ENCODE results near the gene PLAU. TPM values are rescaled to one million over a fixed set of nuclear protein-coding genes. Genes with fewer than 3 reads are reported as not detected.
A peak's percentile ranks its signal among the peaks of the same experiment; 100 is the strongest.

PLAU gene
- total RNA-seq, 1 experiment from 2014 or later: 15.0 TPM

DNA sequence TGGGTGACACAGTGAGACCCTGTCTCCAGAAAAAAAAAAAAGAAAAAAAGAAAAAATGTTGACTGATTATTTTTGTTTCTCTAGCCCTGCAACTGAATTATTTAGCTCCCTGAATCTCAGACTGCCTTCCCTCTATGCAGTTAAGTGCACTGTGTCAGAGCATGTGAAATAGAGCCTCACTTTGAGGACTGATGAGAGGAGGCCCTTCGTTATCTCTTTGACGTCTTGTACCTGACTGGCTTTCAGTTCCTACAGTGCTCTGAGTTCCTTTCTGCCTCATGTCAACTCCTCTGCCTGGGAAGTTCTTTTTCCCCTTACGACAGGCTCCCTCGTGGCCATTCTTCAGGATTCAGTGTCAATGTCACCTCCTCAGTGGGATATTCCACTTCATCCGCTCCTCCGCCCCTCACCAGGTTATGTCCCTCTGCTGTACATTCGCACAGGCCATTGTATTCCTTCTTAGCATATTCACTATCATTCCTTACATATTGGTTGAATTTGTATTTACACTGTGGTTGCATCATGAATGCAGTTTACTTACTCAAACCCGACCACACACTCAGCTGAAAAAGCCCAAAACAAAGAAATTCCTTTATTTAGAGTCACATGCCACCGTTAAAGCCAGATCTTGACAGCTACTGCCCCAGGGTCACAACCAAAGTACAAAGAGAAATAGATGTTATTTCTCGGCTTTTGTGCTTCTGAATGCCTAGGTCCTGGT lies 18.5 kb upstream of the PLAU start:
- peak; percentile 52; the same call in 1 of the 2 replicates for TF ChIP-seq GABPB1 (CRISPR knock-in tag; IDR thresholded peaks at IDR 0.05)
- no peak for TF ChIP-seq FOXP1 (CRISPR knock-in tag; IDR thresholded peaks at IDR 0.05; ENCODE audit: borderline replicate concordance)
- TF ChIP-seq ELF4 (CRISPR knock-in tag; IDR thresholded peaks at IDR 0.05; ENCODE audit: low read depth): no peak
- DNase-seq (ENCODE audit: low spot score): no peak
- ATAC-seq: no peak
- no peaks in the 10 kb centered on the region for H3K27me3 Mint-ChIP-seq (ENCODE audit: low read depth)
- H3K36me3 Mint-ChIP-seq: no peaks in the 10 kb centered on the region
- ChIA-PET CTCF (interaction anchor here (0.6 to 9.1 kb wide), 4 partner anchors 14 to 47 kb away, joined by 4 to 155 read pairs (median 4); no protein-coding TSS in a partner anchor), POLR2A (no interaction called here)
- no peak overlapping the region for H3K4me3 Mint-ChIP-seq
- H3K4me1 Mint-ChIP-seq: peaks cover 7% of the 10 kb centered on the region
- H3K27ac Mint-ChIP-seq: no peak overlapping the region
- H3K9me3 Mint-ChIP-seq: 0 out of 2 replicates have a peak, but pooled peaks cover 3% of the 10 kb centered on the region

DNA sequence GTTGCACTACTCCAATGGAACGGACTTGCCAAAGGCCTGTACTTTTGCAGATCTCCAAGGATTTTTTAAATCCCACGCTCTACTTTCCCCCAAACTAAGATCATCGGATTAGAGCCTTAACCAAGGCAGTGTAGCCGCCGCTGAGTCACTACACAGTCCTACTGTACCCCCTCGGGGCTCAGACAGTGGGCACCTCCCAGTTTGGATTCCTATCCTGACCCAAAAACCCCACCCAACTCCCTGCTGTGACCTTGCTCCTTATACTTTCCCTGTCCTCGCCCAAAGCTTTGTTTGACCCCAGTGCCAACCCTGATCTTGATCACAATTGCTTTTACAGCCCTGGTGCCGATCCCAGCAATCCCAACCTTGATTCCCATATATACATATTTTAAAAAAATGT lies 17.5 kb upstream of the PLAU start:
- POLR2A ChIA-PET: no interaction called here
- H3K27me3 Mint-ChIP-seq (ENCODE audit: low read depth): no peaks in the 10 kb centered on the region
- CTCF ChIA-PET: interaction anchor here (2.8 to 9.1 kb wide), 2 partner anchors 14 to 45 kb away, joined by 12 to 155 read pairs; no protein-coding TSS in a partner anchor
- TF ChIP-seq, protein P1, sequence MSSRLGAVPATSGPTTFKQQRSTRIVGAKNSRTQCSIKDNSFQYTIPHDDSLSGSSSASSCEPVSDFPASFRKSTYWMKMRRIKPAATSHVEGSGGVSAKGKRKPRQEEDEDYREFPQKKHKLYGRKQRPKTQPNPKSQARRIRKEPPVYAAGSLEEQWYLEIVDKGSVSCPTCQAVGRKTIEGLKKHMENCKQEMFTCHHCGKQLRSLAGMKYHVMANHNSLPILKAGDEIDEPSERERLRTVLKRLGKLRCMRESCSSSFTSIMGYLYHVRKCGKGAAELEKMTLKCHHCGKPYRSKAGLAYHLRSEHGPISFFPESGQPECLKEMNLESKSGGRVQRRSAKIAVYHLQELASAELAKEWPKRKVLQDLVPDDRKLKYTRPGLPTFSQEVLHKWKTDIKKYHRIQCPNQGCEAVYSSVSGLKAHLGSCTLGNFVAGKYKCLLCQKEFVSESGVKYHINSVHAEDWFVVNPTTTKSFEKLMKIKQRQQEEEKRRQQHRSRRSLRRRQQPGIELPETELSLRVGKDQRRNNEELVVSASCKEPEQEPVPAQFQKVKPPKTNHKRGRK (CRISPR knock-in tag; IDR thresholded peaks at IDR 0.05; ENCODE audit: borderline replicate concordance): no peak
- TF ChIP-seq NFATC4 (CRISPR knock-in tag; IDR thresholded peaks at IDR 0.05) (no peak), NFE2L1 (CRISPR knock-in tag; IDR thresholded peaks at IDR 0.05) (no peak), TEAD4 (CRISPR knock-in tag; IDR thresholded peaks at IDR 0.05) (no peak), ETV6 (CRISPR knock-in tag; IDR thresholded peaks at IDR 0.05) (no peak), ESRRA (CRISPR knock-in tag; IDR thresholded peaks at IDR 0.05; ENCODE audit: borderline replicate concordance) (no peak), FOXP1 (CRISPR knock-in tag; IDR thresholded peaks at IDR 0.05; ENCODE audit: borderline replicate concordance) (no peak), IRF2 (CRISPR knock-in tag; IDR thresholded peaks at IDR 0.05; ENCODE audit: borderline replicate concordance, low read depth) (no peak), ZNF671 (CRISPR knock-in tag; IDR thresholded peaks at IDR 0.05) (no peak), ZBTB21 (CRISPR knock-in tag; IDR thresholded peaks at IDR 0.05; ENCODE audit: borderline replicate concordance) (no peak), CREB1 (CRISPR knock-in tag; IDR thresholded peaks at IDR 0.05) (no peak)
- TF ChIP-seq, protein P2, sequence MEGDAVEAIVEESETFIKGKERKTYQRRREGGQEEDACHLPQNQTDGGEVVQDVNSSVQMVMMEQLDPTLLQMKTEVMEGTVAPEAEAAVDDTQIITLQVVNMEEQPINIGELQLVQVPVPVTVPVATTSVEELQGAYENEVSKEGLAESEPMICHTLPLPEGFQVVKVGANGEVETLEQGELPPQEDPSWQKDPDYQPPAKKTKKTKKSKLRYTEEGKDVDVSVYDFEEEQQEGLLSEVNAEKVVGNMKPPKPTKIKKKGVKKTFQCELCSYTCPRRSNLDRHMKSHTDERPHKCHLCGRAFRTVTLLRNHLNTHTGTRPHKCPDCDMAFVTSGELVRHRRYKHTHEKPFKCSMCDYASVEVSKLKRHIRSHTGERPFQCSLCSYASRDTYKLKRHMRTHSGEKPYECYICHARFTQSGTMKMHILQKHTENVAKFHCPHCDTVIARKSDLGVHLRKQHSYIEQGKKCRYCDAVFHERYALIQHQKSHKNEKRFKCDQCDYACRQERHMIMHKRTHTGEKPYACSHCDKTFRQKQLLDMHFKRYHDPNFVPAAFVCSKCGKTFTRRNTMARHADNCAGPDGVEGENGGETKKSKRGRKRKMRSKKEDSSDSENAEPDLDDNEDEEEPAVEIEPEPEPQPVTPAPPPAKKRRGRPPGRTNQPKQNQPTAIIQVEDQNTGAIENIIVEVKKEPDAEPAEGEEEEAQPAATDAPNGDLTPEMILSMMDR (IDR thresholded peaks at IDR 0.05): no peak
- TF ChIP-seq, protein P3, sequence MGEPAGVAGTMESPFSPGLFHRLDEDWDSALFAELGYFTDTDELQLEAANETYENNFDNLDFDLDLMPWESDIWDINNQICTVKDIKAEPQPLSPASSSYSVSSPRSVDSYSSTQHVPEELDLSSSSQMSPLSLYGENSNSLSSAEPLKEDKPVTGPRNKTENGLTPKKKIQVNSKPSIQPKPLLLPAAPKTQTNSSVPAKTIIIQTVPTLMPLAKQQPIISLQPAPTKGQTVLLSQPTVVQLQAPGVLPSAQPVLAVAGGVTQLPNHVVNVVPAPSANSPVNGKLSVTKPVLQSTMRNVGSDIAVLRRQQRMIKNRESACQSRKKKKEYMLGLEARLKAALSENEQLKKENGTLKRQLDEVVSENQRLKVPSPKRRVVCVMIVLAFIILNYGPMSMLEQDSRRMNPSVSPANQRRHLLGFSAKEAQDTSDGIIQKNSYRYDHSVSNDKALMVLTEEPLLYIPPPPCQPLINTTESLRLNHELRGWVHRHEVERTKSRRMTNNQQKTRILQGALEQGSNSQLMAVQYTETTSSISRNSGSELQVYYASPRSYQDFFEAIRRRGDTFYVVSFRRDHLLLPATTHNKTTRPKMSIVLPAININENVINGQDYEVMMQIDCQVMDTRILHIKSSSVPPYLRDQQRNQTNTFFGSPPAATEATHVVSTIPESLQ (CRISPR knock-in tag; IDR thresholded peaks at IDR 0.05): no peak
- TF ChIP-seq, protein P4, sequence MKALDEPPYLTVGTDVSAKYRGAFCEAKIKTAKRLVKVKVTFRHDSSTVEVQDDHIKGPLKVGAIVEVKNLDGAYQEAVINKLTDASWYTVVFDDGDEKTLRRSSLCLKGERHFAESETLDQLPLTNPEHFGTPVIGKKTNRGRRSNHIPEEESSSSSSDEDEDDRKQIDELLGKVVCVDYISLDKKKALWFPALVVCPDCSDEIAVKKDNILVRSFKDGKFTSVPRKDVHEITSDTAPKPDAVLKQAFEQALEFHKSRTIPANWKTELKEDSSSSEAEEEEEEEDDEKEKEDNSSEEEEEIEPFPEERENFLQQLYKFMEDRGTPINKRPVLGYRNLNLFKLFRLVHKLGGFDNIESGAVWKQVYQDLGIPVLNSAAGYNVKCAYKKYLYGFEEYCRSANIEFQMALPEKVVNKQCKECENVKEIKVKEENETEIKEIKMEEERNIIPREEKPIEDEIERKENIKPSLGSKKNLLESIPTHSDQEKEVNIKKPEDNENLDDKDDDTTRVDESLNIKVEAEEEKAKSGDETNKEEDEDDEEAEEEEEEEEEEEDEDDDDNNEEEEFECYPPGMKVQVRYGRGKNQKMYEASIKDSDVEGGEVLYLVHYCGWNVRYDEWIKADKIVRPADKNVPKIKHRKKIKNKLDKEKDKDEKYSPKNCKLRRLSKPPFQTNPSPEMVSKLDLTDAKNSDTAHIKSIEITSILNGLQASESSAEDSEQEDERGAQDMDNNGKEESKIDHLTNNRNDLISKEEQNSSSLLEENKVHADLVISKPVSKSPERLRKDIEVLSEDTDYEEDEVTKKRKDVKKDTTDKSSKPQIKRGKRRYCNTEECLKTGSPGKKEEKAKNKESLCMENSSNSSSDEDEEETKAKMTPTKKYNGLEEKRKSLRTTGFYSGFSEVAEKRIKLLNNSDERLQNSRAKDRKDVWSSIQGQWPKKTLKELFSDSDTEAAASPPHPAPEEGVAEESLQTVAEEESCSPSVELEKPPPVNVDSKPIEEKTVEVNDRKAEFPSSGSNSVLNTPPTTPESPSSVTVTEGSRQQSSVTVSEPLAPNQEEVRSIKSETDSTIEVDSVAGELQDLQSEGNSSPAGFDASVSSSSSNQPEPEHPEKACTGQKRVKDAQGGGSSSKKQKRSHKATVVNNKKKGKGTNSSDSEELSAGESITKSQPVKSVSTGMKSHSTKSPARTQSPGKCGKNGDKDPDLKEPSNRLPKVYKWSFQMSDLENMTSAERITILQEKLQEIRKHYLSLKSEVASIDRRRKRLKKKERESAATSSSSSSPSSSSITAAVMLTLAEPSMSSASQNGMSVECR (CRISPR knock-in tag; IDR thresholded peaks at IDR 0.05; ENCODE audit: borderline replicate concordance): no peak
- TF ChIP-seq, protein P5, sequence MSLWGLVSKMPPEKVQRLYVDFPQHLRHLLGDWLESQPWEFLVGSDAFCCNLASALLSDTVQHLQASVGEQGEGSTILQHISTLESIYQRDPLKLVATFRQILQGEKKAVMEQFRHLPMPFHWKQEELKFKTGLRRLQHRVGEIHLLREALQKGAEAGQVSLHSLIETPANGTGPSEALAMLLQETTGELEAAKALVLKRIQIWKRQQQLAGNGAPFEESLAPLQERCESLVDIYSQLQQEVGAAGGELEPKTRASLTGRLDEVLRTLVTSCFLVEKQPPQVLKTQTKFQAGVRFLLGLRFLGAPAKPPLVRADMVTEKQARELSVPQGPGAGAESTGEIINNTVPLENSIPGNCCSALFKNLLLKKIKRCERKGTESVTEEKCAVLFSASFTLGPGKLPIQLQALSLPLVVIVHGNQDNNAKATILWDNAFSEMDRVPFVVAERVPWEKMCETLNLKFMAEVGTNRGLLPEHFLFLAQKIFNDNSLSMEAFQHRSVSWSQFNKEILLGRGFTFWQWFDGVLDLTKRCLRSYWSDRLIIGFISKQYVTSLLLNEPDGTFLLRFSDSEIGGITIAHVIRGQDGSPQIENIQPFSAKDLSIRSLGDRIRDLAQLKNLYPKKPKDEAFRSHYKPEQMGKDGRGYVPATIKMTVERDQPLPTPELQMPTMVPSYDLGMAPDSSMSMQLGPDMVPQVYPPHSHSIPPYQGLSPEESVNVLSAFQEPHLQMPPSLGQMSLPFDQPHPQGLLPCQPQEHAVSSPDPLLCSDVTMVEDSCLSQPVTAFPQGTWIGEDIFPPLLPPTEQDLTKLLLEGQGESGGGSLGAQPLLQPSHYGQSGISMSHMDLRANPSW (CRISPR knock-in tag; conservative IDR thresholded peaks at IDR 0.05; ENCODE audit: low read depth): no peak
- TF ChIP-seq, protein P6, sequence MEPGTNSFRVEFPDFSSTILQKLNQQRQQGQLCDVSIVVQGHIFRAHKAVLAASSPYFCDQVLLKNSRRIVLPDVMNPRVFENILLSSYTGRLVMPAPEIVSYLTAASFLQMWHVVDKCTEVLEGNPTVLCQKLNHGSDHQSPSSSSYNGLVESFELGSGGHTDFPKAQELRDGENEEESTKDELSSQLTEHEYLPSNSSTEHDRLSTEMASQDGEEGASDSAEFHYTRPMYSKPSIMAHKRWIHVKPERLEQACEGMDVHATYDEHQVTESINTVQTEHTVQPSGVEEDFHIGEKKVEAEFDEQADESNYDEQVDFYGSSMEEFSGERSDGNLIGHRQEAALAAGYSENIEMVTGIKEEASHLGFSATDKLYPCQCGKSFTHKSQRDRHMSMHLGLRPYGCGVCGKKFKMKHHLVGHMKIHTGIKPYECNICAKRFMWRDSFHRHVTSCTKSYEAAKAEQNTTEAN (CRISPR knock-in tag; IDR thresholded peaks at IDR 0.05): no peak
- no peaks in the 10 kb centered on the region for H3K36me3 Mint-ChIP-seq
- H3K4me3 Mint-ChIP-seq: no peak overlapping the region
- H3K4me1 Mint-ChIP-seq: peaks cover 6% of the 10 kb centered on the region
- ATAC-seq (no peak), DNase-seq (ENCODE audit: low spot score) (no peak)
- H3K9me3 Mint-ChIP-seq: 0 out of 2 replicates have a peak, but pooled peaks cover 3% of the 10 kb centered on the region
- H3K27ac Mint-ChIP-seq: no peak overlapping the region

All from WTC11 (cell line).